ENCODE measurements around the gene ZNF423. TPM values are rescaled to one million over a fixed set of nuclear protein-coding genes. Genes with fewer than 3 reads are reported as not detected.

Gene ZNF423
- total RNA-seq, 1 experiment from 2014 or later: 0.49 TPM

- ATAC-seq (no peak), DNase-seq (ENCODE audit: low read depth, low spot score) (no peak)
- no peaks in the 10 kb centered on the region for H3K4me1 ChIP-seq (ENCODE audit: control insufficient read depth, insufficient read depth, low read length)
- H3K4me3 ChIP-seq (ENCODE audit: low read depth in 2 of 2, low read length in 2 of 2): no peak overlapping the region
- no peaks in the 10 kb centered on the region for H3K27me3 ChIP-seq (ENCODE audit: control insufficient read depth, insufficient read depth, low read length)
- intact Hi-C loops (cut with micrococcal nuclease; ENCODE audit: unreplicated experiment) (no loop called here), in situ Hi-C loops (cut with HindIII; ENCODE audit: low pct_unique_long_range_greater_than_20kb, low sequenced_read_pairs) (no loop called here)
- H3K27ac ChIP-seq (ENCODE audit: low read length): no peak overlapping the region
- no peak for TF ChIP-seq POLR2AphosphoS5 (IDR thresholded peaks at IDR 0.05; ENCODE audit: low read depth, low read length)
- no peak for TF ChIP-seq SIN3A (IDR thresholded peaks at IDR 0.05; ENCODE audit: borderline replicate concordance, insufficient read depth, low read depth, low read length)
- no peak for TF ChIP-seq TCF7L2 (IDR thresholded peaks at IDR 0.05; ENCODE audit: low read depth, low read length)
- no peak for TF ChIP-seq REST (IDR thresholded peaks at IDR 0.05; ENCODE audit: insufficient read depth in 1 of 2, low read depth in 2 of 2, low read length in 1 of 2)
- TF ChIP-seq CTCF (IDR thresholded peaks at IDR 0.05): no peak
- H3K9me3 ChIP-seq (ENCODE audit: control insufficient read depth, insufficient read depth, low read depth, low read length): no peaks in the 10 kb centered on the region
- no peaks in the 10 kb centered on the region for H3K36me3 ChIP-seq (ENCODE audit: control insufficient read depth, insufficient read depth, low read length)
- no TSS peak for BruUV-seq (replicated peaks)
- ChIA-PET CTCF (no interaction called here), POLR2A (no interaction called here)
These were observed 142.1 kb downstream of the ZNF423 start for GRCh38 chr16:49713770-49714169.

- in situ Hi-C loops (cut with HindIII; ENCODE audit: low pct_unique_long_range_greater_than_20kb, low sequenced_read_pairs): no loop called here
- CTCF ChIA-PET: no interaction called here
These were observed 143.4 kb downstream of the ZNF423 start for GRCh38 chr16:49712542-49712941.

More at GRCh38 chr16:49712542-49712941, 143.4 kb downstream of the ZNF423 start:
- H3K36me3 ChIP-seq (ENCODE audit: control insufficient read depth, insufficient read depth, low read length): no peaks in the 10 kb centered on the region
- no peaks in the 10 kb centered on the region for H3K27me3 ChIP-seq (ENCODE audit: control insufficient read depth, insufficient read depth, low read length)
- H3K9me3 ChIP-seq (ENCODE audit: control insufficient read depth, insufficient read depth, low read depth, low read length): no peaks in the 10 kb centered on the region
- TF ChIP-seq REST (IDR thresholded peaks at IDR 0.05; ENCODE audit: insufficient read depth in 1 of 2, low read depth in 2 of 2, low read length in 1 of 2): no peak
- no peak for TF ChIP-seq TCF7L2 (IDR thresholded peaks at IDR 0.05; ENCODE audit: low read depth, low read length)
- no peak for TF ChIP-seq POLR2AphosphoS5 (IDR thresholded peaks at IDR 0.05; ENCODE audit: low read depth, low read length)
- no peak for TF ChIP-seq SIN3A (IDR thresholded peaks at IDR 0.05; ENCODE audit: borderline replicate concordance, insufficient read depth, low read depth, low read length)
- TF ChIP-seq CTCF (IDR thresholded peaks at IDR 0.05): no peak
- no peak overlapping the region for H3K4me3 ChIP-seq (ENCODE audit: low read depth in 2 of 2, low read length in 2 of 2)
- no peak for DNase-seq (ENCODE audit: low read depth, low spot score)
- ATAC-seq: no peak
- no peak overlapping the region for H3K27ac ChIP-seq (ENCODE audit: low read length)
- no peaks in the 10 kb centered on the region for H3K4me1 ChIP-seq (ENCODE audit: control insufficient read depth, insufficient read depth, low read length)
- intact Hi-C loops (cut with micrococcal nuclease; ENCODE audit: unreplicated experiment): no loop called here
- BruUV-seq (replicated peaks): no TSS peak
- POLR2A ChIA-PET: no interaction called here
